ENCODE results near the gene CEP131.

CEP131 gene

DNA sequence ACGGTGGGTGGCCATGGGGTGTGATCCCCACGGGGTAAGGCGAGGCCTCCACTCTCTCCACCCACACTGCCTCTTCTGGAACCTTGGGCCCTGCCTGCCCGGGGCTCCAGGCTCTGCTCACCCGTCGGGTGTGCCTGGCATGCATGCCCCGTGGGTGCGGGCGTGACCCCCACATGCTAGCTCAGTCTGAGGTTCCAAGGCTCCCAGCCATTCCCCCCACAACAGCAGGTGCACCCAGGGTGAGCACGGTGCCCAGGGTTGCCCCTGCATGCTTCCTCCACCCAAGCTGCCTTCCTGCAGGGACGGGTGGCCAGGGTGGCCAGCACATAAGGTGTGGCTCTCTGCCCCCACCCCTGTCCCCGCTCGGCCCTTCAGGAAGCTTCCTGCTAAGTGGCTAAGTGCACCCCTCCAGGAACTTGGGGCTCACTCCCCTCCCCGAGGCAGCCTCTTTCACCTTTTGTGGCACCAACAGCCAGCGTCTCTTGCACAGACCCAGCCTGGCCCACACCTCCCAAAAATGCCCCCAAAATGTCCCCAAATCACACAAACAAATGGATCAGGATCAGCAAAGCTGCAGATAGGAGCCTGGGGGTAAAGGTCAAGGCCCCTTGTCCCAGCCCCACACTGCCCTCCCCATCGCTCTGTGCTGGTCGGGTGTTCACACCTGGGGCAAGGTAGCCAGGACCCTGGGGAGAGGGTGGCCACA is 78.9 kb downstream of the CEP131 start:
- DNase-seq, result no peak

DNA sequence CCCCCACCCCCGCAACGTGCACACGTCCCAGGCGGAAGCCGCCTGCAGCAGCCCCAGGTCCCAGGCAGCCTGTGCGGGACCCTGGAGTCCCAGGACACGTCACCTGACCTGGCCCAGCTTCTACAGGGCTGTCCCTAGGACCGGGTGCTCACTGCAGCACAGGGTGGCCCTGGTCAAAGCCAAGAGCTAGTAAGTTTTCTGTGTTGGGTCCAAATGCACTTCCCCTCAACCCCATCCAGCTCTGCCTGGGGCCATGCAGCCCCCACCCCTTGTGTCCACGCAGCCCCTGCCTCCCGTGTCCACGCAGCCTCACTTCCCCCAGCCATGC is 79.6 kb downstream of the CEP131 start:
- no peak for DNase-seq

DNA sequence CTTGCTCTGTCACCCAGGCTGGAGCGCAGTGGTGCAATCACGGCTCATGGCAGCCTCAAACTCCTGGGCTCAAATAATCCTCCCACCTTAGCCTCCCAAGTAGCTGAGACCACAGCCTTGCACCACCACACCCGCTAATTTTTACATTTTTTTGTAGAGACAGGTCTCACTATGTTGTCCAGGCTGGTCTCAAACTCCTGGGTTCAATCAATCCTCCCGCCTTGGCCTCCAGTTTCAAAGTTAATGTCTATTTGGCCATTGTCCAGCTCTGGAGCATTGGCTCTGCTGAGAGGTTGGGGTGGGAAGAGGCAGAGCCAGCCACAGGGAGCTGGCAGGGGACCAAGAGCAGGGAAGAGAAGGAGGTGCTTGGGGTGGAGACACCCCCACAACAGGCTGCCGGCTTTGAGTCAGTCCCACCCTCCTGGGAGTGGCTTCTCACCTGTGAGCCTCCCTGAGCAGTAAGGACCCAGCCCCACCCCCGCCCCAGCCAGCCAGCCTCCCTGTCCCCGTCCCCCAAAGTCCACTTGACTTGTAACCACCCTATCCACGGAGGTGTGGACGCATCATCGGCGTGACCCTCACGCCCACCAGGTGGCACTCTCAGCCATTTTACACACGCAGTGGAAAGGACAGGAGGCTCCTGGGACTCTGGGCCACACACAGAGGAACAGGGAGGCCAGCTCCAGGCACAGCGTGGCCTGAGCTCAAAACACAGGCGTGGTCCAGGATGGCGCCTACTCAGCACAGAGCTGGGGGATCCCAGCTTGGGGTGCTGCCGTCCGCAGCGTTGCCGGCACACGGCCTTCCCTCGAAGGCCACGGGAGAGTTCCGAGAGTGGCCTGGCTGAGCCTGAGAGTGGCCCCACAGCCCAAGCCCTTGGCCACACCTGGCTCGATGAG is 80.2 kb downstream of the CEP131 start:
- peak; percentile 91 for DNase-seq

DNA sequence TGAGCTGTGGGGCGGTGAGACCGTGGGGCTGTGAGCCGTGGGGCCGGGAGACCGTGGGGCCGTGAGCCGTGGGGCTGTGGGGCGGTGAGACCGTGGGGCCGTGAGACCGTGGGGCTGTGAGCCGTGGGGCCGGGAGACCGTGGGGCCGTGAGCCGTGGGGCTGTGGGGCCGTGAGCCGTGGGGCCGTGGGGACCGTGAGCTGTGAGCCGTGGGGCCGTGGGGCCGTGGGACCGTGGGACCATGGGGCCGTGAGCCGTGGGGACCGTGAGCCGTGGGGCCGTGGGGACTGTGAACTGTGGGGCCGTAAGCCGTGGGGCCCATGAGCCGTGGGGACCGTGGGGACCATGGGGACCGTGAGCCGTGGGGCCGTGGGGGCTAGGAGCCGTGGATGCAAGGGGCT is 82.1 kb downstream of the CEP131 start:
- no peak for DNase-seq

DNA sequence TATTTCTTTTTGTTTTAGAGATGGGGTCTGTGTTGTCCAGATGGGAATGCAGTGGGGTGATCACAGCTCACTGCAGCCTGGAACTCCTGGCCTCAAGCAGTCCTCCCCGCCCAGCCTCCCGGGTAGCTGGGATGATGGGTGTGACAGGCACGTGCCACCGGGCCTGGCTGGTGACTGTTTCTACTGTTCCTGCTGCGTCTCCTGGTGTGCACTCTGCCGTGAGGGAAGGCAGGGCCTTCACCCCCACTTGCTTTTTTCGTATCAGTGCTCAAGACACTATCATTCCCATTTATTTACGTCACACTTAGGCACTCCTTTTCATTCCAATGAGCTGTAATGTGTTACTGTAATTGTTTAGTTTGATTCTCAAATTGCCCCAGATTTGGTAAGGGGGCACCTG is 82.7 kb downstream of the CEP131 start:
- DNase-seq, result no peak
